H4 (cell line): ENCODE results near the gene LCN2. TPM values are rescaled to one million over a fixed set of nuclear protein-coding genes. Genes with fewer than 3 reads are reported as not detected.
"Not testable (repeated sequence)": the region's sequence is repeated elsewhere in the genome, so short reads cannot be mapped to it uniquely, and the experiment has no call there.

Experiments
- DNase-seq: peaks from one replicate; pipeline ENCODE4 v3.0.0-alpha.2; 2015; ENCODE audit warnings: low spot score
- total RNA-seq: library from RNA; depleted of rRNA; stranded (reverse); fragments of >200 nt; shearing (Covaris generic); gene quantifications from 2 replicates; pipeline ENCODE4 v1.2.3, GENCODE V29; 2014

Gene LCN2
- total RNA-seq, 1 experiment from 2014 or later = 0.19 TPM

DNA sequence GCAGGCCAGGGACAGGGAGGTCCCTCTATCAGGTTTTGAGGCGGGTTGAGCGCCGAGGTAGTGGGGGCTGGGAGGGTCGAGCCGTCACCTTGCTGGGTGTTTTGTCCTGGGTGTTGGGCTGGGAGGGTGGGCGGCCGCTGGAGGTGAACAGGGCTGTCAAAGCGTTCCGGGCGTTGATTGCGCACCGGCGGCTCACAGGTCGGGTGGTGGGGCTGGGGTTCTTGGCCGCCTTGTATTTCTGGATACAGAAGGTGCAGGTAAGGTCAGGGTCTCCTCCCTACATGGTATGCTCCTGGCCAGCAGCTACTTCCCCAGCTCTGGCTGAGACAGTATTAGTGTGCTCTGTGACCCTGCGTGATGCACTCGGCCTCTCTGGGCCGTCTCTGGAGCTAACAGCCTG, 16.9 kb downstream of the LCN2 start:
- no peak for DNase-seq

DNA sequence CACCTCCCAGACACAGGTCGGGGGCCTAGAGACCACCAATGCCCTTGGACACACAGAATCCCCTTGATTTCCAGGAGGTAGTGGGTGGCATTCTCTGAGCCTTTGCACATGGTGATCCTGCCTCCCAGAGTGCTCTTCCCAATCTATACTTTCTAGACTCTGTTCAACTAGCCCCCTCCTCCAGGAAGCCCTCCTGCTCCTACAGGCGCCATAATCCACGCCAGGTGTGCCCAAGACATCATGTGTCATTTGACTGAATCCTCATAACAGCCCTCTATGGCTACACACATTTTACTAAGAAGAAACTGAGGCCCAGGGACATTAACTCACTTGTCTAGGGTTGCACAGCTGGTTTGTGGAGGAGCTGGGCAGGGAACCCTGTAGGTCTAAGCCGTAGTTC, 18.0 kb downstream of the LCN2 start:
- DNase-seq = no peak

DNA sequence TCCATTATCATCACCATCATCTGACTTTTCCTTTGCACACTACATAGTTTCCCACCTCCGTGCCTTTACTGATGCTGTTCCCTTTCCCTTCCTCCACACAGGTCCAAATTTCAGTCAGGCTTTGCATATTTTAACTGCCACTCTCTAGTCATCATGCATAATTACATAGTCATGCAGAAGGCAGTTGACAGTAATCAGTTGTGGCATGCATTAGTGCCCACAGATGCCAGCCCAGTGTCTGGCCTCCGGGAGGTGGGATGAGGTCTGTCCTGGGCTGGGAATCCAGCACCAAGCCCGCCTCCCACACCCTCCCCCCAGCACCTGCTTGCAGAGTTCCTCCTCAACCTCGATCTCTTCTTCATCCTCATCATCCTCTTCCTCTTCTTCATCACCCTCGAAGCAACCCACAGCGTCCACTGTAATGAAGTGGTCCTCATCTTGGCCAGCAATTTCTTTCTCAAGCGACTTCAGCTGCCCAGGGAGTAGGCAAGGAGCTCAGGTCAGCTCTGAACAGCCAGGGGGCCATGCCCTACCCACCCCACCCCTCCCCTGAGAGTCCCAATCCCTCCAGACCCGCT, 19.6 kb downstream of the LCN2 start:
- DNase-seq = no peak

DNA sequence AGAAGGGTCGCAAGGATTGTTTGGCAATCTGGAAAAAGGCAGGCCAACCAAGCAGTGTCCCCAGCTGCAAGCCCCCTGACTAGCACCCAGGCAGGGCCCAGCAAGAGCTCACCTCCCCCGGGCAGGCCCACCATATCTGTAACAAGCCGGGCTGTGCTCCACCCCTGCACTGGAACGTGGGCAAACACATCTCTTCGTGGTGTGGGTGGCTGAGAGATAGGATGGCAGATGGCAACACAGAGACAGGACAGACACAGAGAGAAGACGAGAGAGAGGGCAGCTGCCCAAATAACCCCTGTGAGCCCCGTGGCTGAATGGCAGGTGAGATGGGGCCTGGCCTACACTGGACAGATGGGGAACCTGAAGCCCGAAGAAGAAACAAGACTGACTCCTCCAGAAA, 20.2 kb downstream of the LCN2 start:
- DNase-seq = no peak

- DNase-seq = no peak
Observed at GRCh38 chr9:128169925-128170324, 20.7 kb downstream of the LCN2 start.

- DNase-seq = no peak
Observed at GRCh38 chr9:128174062-128174461, 24.8 kb downstream of the LCN2 start.

DNA sequence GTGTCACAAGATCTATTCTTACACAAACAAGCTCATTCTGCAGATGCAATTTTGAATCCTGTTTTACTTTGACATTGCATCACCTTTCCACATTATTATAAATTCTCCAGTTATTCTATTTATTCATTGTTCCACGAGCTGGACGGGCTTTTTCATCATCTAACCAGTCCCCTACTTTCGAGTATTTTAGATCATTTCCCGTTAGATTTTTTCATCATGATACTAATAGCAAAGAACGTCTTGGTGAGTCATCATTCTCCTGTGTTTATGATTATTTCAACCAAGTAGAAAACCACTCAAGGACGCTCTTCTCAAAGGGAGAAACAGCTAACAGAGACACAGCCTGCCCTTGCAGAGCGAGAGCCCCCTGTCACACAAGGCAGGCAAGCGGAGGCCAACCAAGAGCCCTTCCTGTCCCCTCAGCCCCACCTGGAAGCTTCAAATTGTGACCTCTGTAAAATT, 25.9 kb downstream of the LCN2 start:
- DNase-seq = no peak

- no peak for DNase-seq
Observed at GRCh38 chr9:128175726-128176125, 26.5 kb downstream of the LCN2 start.

DNA sequence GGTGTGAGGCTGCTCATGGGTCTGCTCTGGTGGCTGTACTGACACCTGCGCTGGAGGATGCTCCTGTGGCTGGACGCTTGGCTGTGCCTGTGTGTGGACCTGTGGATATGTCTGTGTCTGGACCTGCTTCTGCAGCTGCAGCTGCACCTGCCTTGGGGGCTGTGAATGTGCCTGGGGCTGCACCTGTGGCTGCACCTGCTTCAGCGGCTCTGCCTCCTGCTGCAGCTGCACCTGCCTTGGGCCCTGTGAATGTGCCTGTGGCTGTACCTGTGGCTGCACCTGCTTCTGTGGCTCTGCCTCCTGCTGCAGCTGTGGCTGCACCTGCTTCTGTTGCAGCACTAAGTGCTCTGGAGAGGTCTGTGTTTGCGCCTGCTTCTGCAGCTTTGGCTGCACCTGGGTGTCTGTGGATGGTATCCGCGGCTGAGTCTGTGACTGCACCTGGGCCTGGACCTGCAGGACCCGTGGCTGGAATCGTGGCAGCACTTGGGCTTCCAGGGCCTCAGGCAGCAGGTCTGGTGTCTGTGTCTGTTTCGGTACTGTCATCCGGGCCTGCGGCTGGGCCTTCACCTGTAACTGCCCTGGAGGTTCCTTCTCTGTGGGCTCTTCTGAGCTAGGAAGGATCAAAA, 29.7 kb downstream of the LCN2 start:
- no peak for DNase-seq

GRCh38 chr9:128180001-128180400, 30.7 kb downstream of the LCN2 start:
- no peak for DNase-seq

DNA sequence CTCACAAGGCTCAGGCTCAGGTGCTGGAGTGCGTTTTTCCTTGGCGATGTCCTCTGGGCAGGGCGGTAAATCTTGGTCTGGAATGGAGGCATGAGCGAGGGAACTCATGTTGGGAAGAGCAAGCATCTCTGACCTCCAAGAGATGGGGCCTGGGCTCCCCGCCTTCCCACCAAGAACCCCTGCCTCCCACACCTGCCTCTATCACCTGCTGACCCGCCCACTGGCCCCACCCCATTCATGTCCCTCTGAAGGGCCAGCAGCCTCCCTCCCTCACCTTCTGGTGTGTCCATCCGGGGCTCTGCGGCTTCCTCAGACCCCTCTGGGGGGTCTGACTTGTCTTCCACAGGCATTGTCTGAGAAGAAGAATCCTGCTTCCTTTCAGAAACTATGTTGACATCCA, 31.2 kb downstream of the LCN2 start:
- DNase-seq = no peak

GRCh38 chr9:128181480-128181879, 32.2 kb downstream of the LCN2 start:
- DNase-seq = not testable (repeated sequence)

GRCh38 chr9:128182893-128183588, 33.8 kb downstream of the LCN2 start:
- no peak for DNase-seq

GRCh38 chr9:128185979-128186965, 37.0 kb downstream of the LCN2 start:
- DNase-seq = no peak

- DNase-seq = no peak
Observed at GRCh38 chr9:128187361-128187760, 38.1 kb downstream of the LCN2 start.

DNA sequence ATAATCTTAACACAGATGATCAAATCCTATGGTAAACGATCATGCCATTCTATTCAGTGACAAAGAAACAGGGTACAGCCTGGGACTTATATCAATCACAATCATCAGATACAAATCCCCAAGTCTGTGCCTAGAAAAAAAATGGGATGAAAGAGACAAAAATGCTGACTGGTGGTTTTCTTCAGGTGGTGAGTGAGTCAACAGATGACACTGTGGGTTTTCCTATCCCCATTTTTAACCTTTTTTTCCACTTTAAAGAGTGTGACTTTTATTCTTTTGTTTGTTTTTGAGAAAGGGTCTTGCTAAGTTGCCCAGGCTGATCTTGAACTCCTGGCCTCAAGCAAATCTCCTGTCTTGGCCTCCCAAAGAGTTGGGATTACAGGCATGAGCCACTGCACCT, 39.0 kb downstream of the LCN2 start:
- DNase-seq = no peak

DNA sequence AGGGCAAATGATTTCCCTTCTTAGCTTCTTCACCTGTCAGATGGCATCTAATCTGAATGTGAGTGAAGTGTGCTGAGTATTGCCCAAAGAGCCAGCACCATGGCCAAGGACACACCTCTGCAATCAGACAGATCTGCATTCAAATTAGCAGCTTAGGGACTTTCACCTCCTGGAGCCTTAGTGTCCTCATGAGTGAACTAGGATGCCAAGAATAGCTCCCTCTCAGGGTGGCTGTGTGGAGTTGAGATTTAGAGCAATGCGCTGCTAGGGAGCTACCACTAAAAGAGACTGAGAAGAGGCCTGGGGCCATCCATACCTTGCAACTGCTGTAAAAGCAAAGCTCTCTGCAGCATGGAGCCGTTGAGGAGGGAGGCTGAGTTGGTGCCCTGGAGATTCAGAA, 40.8 kb downstream of the LCN2 start:
- no peak for DNase-seq

GRCh38 chr9:128190516-128191405, 41.5 kb downstream of the LCN2 start:
- DNase-seq = no peak

- DNase-seq = no peak
Observed at GRCh38 chr9:128191406-128192046, 42.3 kb downstream of the LCN2 start, which contains the start of gene CIZ1. CIZ1 (minus strand) TSS chr9:128191572; CDS start chr9:128190857, 715 bp downstream.

DNA sequence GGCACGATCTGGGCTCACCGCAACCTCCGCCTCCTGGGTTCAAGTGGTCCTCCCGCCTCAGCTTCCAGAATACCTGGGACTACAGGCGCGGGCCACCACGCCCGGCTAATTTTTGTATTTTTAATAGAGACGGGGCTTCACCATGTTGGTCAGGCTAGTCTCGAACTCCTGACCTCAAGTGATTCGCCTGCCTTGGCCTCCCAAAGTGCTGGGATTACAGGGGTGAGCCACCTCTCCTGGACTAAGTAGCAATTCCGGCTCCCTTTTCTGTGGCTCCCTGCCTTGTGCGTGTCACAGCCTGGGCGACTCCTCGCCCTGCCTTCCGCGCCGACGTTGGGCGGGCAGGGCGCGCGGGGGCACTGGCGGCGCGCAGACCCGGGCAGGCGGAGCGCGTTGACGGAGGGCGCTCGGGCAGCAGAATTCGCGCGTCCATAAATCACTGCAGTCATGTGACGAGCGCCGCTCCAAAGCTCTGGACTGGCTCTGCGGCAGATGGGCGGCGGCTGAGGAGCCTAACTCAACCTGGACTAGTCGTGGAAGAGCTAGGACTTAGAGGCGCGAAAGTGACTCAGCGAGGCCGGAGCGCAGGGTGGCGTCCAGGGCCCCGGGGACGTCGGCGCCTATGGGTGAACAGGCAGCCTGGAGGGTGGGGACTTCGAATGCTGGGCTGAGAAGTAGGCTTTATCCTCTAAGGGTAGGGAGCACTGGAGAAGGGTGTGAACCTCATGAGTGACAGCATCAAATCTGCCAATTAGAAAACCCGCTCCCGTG, 43.5 kb downstream of the LCN2 start:
- no peak for DNase-seq
